Esophagus muscularis mucosa (tissue), 4 donors: Measurements from ENCODE around the gene CACNA2D3. TPM values are rescaled to one million over a fixed set of nuclear protein-coding genes. Genes with fewer than 3 reads are reported as not detected.

Experiments used
- DNase-seq: peaks from one replicate; pipeline ENCODE4 v3.0.0-alpha.2; 2017; ENCODE audit errors: extremely low spot score
- H3K27ac ChIP-seq, 4 donors: fragments of 200-600 bp; sonication (generic); replicated peaks in 1 of 4; 1 replicate in 3 of 4; 2 replicates in 1 of 4; pipeline ENCODE4 v1.5.1; 2016 to 2019; ENCODE audit warnings: mild to moderate bottlenecking in 1 of 4
- H3K27me3 ChIP-seq, 4 donors: fragments of 200-600 bp; sonication (generic); one replicate each; pipeline versions ENCODE4 v1.5.1 to v1.6.0; 2016 to 2019
- H3K36me3 ChIP-seq, 4 donors: fragments of 200-600 bp; sonication (generic); one replicate each; pipeline ENCODE4 v1.5.1; 2016 to 2019
- H3K4me1 ChIP-seq, 4 donors: fragments of 200-600 bp; sonication (generic); one replicate each; pipeline ENCODE4 v1.5.1; 2016 to 2019
- H3K4me3 ChIP-seq, 4 donors: fragments of 200-600 bp; sonication (generic); 1 replicate in 2 of 4; 2 replicates in 2 of 4; pipeline ENCODE4 v1.5.1; 2016 to 2019; ENCODE audit warnings: mild to moderate bottlenecking in 4 of 4, moderate library complexity in 1 of 4
- H3K9me3 ChIP-seq, 4 donors: fragments of 200-600 bp; sonication (generic); 1 replicate in 3 of 4; 2 replicates in 1 of 4; pipeline ENCODE4 v1.5.1; 2016 to 2019
- CTCF ChIP-seq, 3 experiments: fragments of 200-600 bp in 2 of 3; fragments of 450-650 bp in 1 of 3; sonication (generic) in 2 of 3; IDR thresholded peaks; one replicate each; pipeline ENCODE4 v1.5.1; 2017 to 2019; ENCODE audit warnings: antibody characterized with exemption in 3 of 3, mild to moderate bottlenecking in 2 of 3, moderate library complexity in 1 of 3
- EP300 ChIP-seq: sonication (generic); formaldehyde crosslinking; IDR thresholded peaks from one replicate; pipeline ENCODE4 v1.6.1; 2017; ENCODE audit warnings: antibody characterized with exemption
- POLR2A ChIP-seq: fragments of 450-650 bp; IDR thresholded peaks from one replicate; pipeline ENCODE4 v1.6.1; 2017; ENCODE audit warnings: antibody characterized with exemption, moderate library complexity, mild to moderate bottlenecking, low read depth
- POLR2AphosphoS5 ChIP-seq, 2 donors: sonication (generic); formaldehyde crosslinking; IDR thresholded peaks; one replicate each; pipeline ENCODE4 v1.6.1; 2017; ENCODE audit warnings: antibody characterized with exemption in 2 of 2
- WGBS: methylation state at CpG from one replicate; pipeline ENCODE4 v1.1.5; 2018; 5-methylcytosine and 5-hydroxymethylcytosine counted together
- intact Hi-C: fragments of 100-400 bp; cut with DNase I; formaldehyde crosslinking; loops from one replicate; pipeline ENCODE4 v1.15.1; 2023
- total RNA-seq, 4 donors: library from RNA; depleted of rRNA; stranded (reverse); fragments of >200 nt; gene quantifications; one replicate each; pipeline versions ENCODE4 v1.1.0 to v1.2.1, GENCODE V29; 2016

The CACNA2D3 gene
- total RNA-seq, 4 donors from 2014 or later, result 2.5 to 6.3 (median 3.9) TPM

GRCh38 chr3:54535619-54536018, 413.3 kb downstream of the CACNA2D3 start:
- intact Hi-C loops, result no loop called here
- Histone ChIP-seq H3K4me1 (no peaks in the 10 kb centered on the region), H3K36me3 (no peaks in the 10 kb centered on the region), H3K27ac (no peak overlapping the region), H3K4me3 (no peak overlapping the region), H3K9me3 (no peaks in the 10 kb centered on the region), H3K27me3 (no peaks in the 10 kb centered on the region)
- TF ChIP-seq POLR2A, result no peak
- TF ChIP-seq EP300, result no peak
- TF ChIP-seq POLR2AphosphoS5 (IDR thresholded peaks at IDR 0.05), result no peak
- peak; percentile 55 for DNase-seq
- 87% methylated on average over 1 of the region's 1 CpG for WGBS

GRCh38 chr3:54536450-54536849, 414.1 kb downstream of the CACNA2D3 start:
- TF ChIP-seq CTCF (IDR thresholded peaks at IDR 0.05), result no peak
- TF ChIP-seq POLR2A, result no peak
- TF ChIP-seq POLR2AphosphoS5 (IDR thresholded peaks at IDR 0.05), result no peak
- no peak for TF ChIP-seq EP300
- H3K4me3 ChIP-seq, result no peak overlapping the region
- DNase-seq, result no peak
- no peak overlapping the region for H3K27ac ChIP-seq
- no peaks in the 10 kb centered on the region for H3K4me1 ChIP-seq
- 81% methylated on average over 2 of the region's 2 CpGs for WGBS
- intact Hi-C loops, result no loop called here
- H3K9me3 ChIP-seq, result no peaks in the 10 kb centered on the region
- no peaks in the 10 kb centered on the region for H3K36me3 ChIP-seq
- H3K27me3 ChIP-seq, result no peaks in the 10 kb centered on the region

- Histone ChIP-seq H3K9me3 (no peaks in the 10 kb centered on the region), H3K36me3 (no peaks in the 10 kb centered on the region), H3K27me3 (no peaks in the 10 kb centered on the region), H3K27ac (no peak overlapping the region), H3K4me1 (no peaks in the 10 kb centered on the region), H3K4me3 (no peak overlapping the region)
- WGBS, result 87% methylated on average over 3 of the region's 6 CpGs
- TF ChIP-seq POLR2A (no peak), CTCF (IDR thresholded peaks at IDR 0.05) (no peak), EP300 (no peak), POLR2AphosphoS5 (IDR thresholded peaks at IDR 0.05) (no peak)
- DNase-seq, result peak; percentile 82
- intact Hi-C loops, result no loop called here
These were observed 415.2 kb downstream of the CACNA2D3 start for GRCh38 chr3:54537506-54537905.

- DNase-seq, result peak; percentile 68
- intact Hi-C loops, result no loop called here
- Histone ChIP-seq H3K9me3 (no peaks in the 10 kb centered on the region), H3K36me3 (no peaks in the 10 kb centered on the region), H3K27me3 (no peaks in the 10 kb centered on the region), H3K4me3 (no peak overlapping the region), H3K27ac (no peak overlapping the region), H3K4me1 (no peaks in the 10 kb centered on the region)
- TF ChIP-seq POLR2AphosphoS5 (IDR thresholded peaks at IDR 0.05) (no peak), POLR2A (no peak), CTCF (IDR thresholded peaks at IDR 0.05) (no peak), EP300 (no peak)
- WGBS, result 83% methylated on average over 5 of the region's 5 CpGs
These were observed 416.0 kb downstream of the CACNA2D3 start for GRCh38 chr3:54538346-54538745.

GRCh38 chr3:54541369-54541768, 419.0 kb downstream of the CACNA2D3 start:
- no peaks in the 10 kb centered on the region for H3K9me3 ChIP-seq
- no peaks in the 10 kb centered on the region for H3K4me1 ChIP-seq
- H3K27me3 ChIP-seq, result no peaks in the 10 kb centered on the region
- DNase-seq, result peak; percentile 60
- no peak for TF ChIP-seq POLR2A
- no peak for TF ChIP-seq CTCF (IDR thresholded peaks at IDR 0.05)
- no peak overlapping the region for H3K27ac ChIP-seq
- 79% methylated on average over 4 of the region's 4 CpGs for WGBS
- intact Hi-C loops, result no loop called here
- H3K4me3 ChIP-seq, result no peak overlapping the region
- H3K36me3 ChIP-seq, result no peaks in the 10 kb centered on the region
